ENCODE data around the gene MANSC1.

The MANSC1 gene

GRCh38 chr12:12281134-12281533 lies 68.9 kb downstream of the MANSC1 start:
- in situ Hi-C loops (cut with MboI; ENCODE audit: low sequenced_read_pairs): no loop called here

DNA sequence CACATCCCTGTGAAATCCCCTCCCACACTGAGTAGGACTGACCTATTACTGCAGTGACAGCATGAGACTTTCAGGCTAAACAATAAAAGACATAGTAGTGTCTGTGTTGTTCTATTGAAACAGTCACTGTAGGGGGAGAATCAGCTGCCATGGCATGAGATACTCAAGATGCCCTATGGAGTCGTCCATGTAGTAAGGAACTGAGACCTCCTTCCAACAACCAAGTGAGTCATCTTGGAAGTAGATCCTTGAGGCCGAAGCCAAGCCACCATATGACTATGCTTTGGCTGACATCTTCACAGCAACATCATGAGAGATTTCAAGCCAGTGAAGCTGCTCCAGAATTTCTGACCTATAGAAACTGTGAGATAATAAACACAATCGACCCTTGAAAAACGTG lies 71.1 kb downstream of the MANSC1 start:
- in situ Hi-C loops (cut with MboI; ENCODE audit: low sequenced_read_pairs): no loop called here

Measured in HL-60/S4 treated with retinoic acid at 250 ng/mL for 4 days and 3 days (cell line).